HepG2 (cell line): ENCODE data around the gene DPAGT1. TPM values are rescaled to one million over a fixed set of nuclear protein-coding genes. Genes with fewer than 3 reads are reported as not detected.

Experiments used
- CHD2 ChIP-seq: IDR thresholded peaks from 2 replicates; pipeline ENCODE4 v1.6.1; 2011; ENCODE audit warnings: low read depth, low read length, improper control_type of control experiment
- CSRNP1 ChIP-seq: sonication (generic); formaldehyde crosslinking; IDR thresholded peaks from 2 replicates; pipeline ENCODE4 v1.8.1; 2023; ENCODE audit warnings: mild to moderate bottlenecking, missing genetic modification reagents
- GATA4 ChIP-seq: sonication (generic); IDR thresholded peaks from 2 replicates; pipeline ENCODE4 v1.6.1; 2016; ENCODE audit warnings: antibody characterized with exemption, low read depth, borderline replicate concordance
- GLI4 ChIP-seq: sonication (generic); formaldehyde crosslinking; IDR thresholded peaks from 2 replicates; pipeline ENCODE4 v1.5.1; 2020; ENCODE audit warnings: missing genetic modification reagents, mild to moderate bottlenecking, moderate library complexity, borderline replicate concordance
- MYPOP ChIP-seq: sonication (generic); formaldehyde crosslinking; IDR thresholded peaks from 2 replicates; pipeline ENCODE4 v1.8.1; 2023; ENCODE audit warnings: mild to moderate bottlenecking, moderate library complexity, missing genetic modification reagents
- NFAT5 ChIP-seq: sonication (generic); formaldehyde crosslinking; IDR thresholded peaks from 2 replicates; pipeline ENCODE4 v1.4.0; 2020; ENCODE audit warnings: missing genetic modification reagents
- PHB2 ChIP-seq: fragments of 450-650 bp; IDR thresholded peaks from 2 replicates; pipeline ENCODE4 v1.6.1; 2018; ENCODE audit not compliant: partially characterized antibody
- SETDB1 ChIP-seq: sonication (generic); formaldehyde crosslinking; IDR thresholded peaks from 2 replicates; pipeline ENCODE4 v1.5.1; 2020; ENCODE audit warnings: missing genetic modification reagents, mild to moderate bottlenecking, borderline replicate concordance
- TBP ChIP-seq: sonication (generic); formaldehyde crosslinking; IDR thresholded peaks from 2 replicates; pipeline ENCODE4 v1.5.0; 2020; ENCODE audit warnings: missing genetic modification reagents
- YEATS4 ChIP-seq: sonication (generic); formaldehyde crosslinking; IDR thresholded peaks from 2 replicates; pipeline ENCODE4 v1.4.0; 2020; ENCODE audit warnings: missing genetic modification reagents, borderline replicate concordance
- ZBTB37 ChIP-seq: sonication (generic); formaldehyde crosslinking; IDR thresholded peaks from 2 replicates; pipeline ENCODE4 v1.4.0; 2020; ENCODE audit warnings: mild to moderate bottlenecking, missing genetic modification reagents
- ZHX1 ChIP-seq: sonication (generic); formaldehyde crosslinking; IDR thresholded peaks from 2 replicates; pipeline ENCODE4 v1.8.1; 2022; ENCODE audit warnings: low read depth, mild to moderate bottlenecking, missing genetic modification reagents
- ZNF138 ChIP-seq: sonication (generic); formaldehyde crosslinking; IDR thresholded peaks from 2 replicates; pipeline ENCODE4 v1.5.0; 2020; ENCODE audit warnings: mild to moderate bottlenecking, low read depth, missing genetic modification reagents
- ZNF17 ChIP-seq: sonication (generic); formaldehyde crosslinking; IDR thresholded peaks from 2 replicates; pipeline ENCODE4 v1.5.0; 2020; ENCODE audit warnings: mild to moderate bottlenecking, missing genetic modification reagents
- ZNF207 ChIP-seq: fragments of 450-650 bp; IDR thresholded peaks from 2 replicates; pipeline ENCODE4 v1.6.1; 2016; ENCODE audit warnings: antibody characterized with exemption, borderline replicate concordance
- ZNF326 ChIP-seq: sonication (generic); formaldehyde crosslinking; IDR thresholded peaks from 2 replicates; pipeline ENCODE4 v1.4.0; 2020; ENCODE audit warnings: missing genetic modification reagents, borderline replicate concordance
- ZNF354B ChIP-seq: sonication (generic); formaldehyde crosslinking; IDR thresholded peaks from 2 replicates; pipeline ENCODE4 v1.8.0; 2022; ENCODE audit warnings: mild to moderate bottlenecking, missing genetic modification reagents
- polyA plus RNA-seq, 8 experiments: library from polyadenylated mRNA; depleted of rRNA in 3 of 8; stranded (reverse) in 7 of 8; unstranded in 1 of 8; fragments of >200 nt; fragmentation: Illumina TruSeq in 4 of 8; extraction: Trizol in 4 of 8; gene quantifications; 2 replicates each; pipeline versions ENCODE4 v1.2.1 to v1.2.3, GENCODE V29; 2011 to 2016; ENCODE audit warnings: low read depth in 4 of 8, missing spikeins in 1 of 8, mixed read lengths in 1 of 8; ENCODE audit not compliant: insufficient read depth in 1 of 8
- total RNA-seq, 5 experiments: library from RNA; depleted of rRNA; stranded (reverse); fragments of >200 nt; fragmentation: Illumina TruSeq; extraction: Trizol; gene quantifications; 2 replicates each; pipeline ENCODE4 v1.2.3, GENCODE V29; 2016; ENCODE audit warnings: low read depth in 1 of 5

DPAGT1 gene
- total and polyA plus RNA-seq, 2 of the 13 experiments (the other 11 are each of a cell fraction or from before 2014, with no cell fraction given), result 37.6 to 70.7 TPM

- TF ChIP-seq ZHX1 (CRISPR knock-in tag) (no peak), MYPOP (CRISPR knock-in tag) (no peak), GATA4 (0 out of 2 replicates have a peak, but pooled peaks have one; percentile 6), SETDB1 (CRISPR knock-in tag) (no peak), YEATS4 (CRISPR knock-in tag) (no peak), GLI4 (0 out of 2 replicates have a peak, but pooled peaks have one; percentile 23), TBP (CRISPR knock-in tag) (no peak), ZNF326 (CRISPR knock-in tag) (no peak), ZNF354B (CRISPR knock-in tag) (no peak), ZBTB37 (CRISPR knock-in tag) (no peak), ZNF17 (CRISPR knock-in tag) (no peak), PHB2 (no peak), ZNF207 (no peak), CSRNP1 (CRISPR knock-in tag) (no peak), CHD2 (no peak), NFAT5 (CRISPR knock-in tag) (no peak), ZNF138 (CRISPR knock-in tag) (no peak)
- TF ChIP-seq, all 625 proteins: peak for 3
Measured at GRCh38 chr11:119120639-119121007, 19.0 kb upstream of the DPAGT1 start (continued).
